K562 (cell line): ENCODE results near the gene AQP2. TPM values are rescaled to one million over a fixed set of nuclear protein-coding genes. Genes with fewer than 3 reads are reported as not detected.

Experiments
- ATAC-seq: fragments of 200-7000 bp; cut with Tn5 transposase; 3 replicates; pipeline ENCODE4 v1.9.1; 2020; ENCODE audit warnings: moderate library complexity
- BruUV-seq: library from RNA; stranded (reverse); fragments of 400-500 nt; replicated peaks from 2 replicates; lab custom pipeline; 2021; lab: Mats Ljungman, UMichigan
- CTCF ChIA-PET: fragments of 300-600 bp; formaldehyde crosslinking; extraction: SDS; loops from one replicate; lab custom pipeline; 2021; ENCODE audit warnings: low intra/inter-chr PET ratio; lab: Yijun Ruan, JAX
- POLR2A ChIA-PET: fragments of 300-600, 350-650 bp; sonication (Branson Sonifier 250); formaldehyde crosslinking; extraction: SDS; loops from one replicate; lab custom pipeline; 2021; ENCODE audit warnings: antibody characterized with exemption, inconsistent platforms; lab: Yijun Ruan, JAX
- DNase-seq, 4 experiments: peaks; one replicate each; pipeline versions ENCODE4 v3.0.0 to v3.0.0-alpha.2; 2011 to 2018; ENCODE audit warnings: low spot score in 3 of 4, mixed read lengths in 3 of 4; ENCODE audit errors: extremely low read depth in 1 of 4
- FAIRE-seq: peaks from 2 replicates; lab custom pipeline; 2011; peaks lifted over from hg19 to GRCh38; lab: Jason Lieb, UNC
- H2AFZ ChIP-seq: 2 replicates; pipeline ENCODE4 v1.6.0; 2011; ENCODE audit warnings: low read depth, low read length, control low read depth, inconsistent platforms
- H3K27ac ChIP-seq: fragments of 200-600 bp; 3 replicates; pipeline ENCODE4 v1.8.0; 2011; ENCODE audit warnings: low read depth, mild to moderate bottlenecking, control low read depth, inconsistent platforms, low read length, moderate library complexity, mixed read lengths; ENCODE audit errors: extremely low read depth
- H3K27me3 ChIP-seq, 2 experiments: fragments of 300-600 bp in 1 of 2; 2 replicates in 1 of 2; 3 replicates in 1 of 2; pipeline versions ENCODE4 v1.6.0 to v1.8.0; 2011; ENCODE audit warnings: inconsistent platforms in 2 of 2, low read length in 2 of 2, mild to moderate bottlenecking in 1 of 2, mixed read lengths in 1 of 2, moderate library complexity in 1 of 2; ENCODE audit not compliant: control insufficient read depth in 2 of 2, insufficient read depth in 2 of 2
- H3K36me3 ChIP-seq: fragments of 300-600 bp; 3 replicates; pipeline ENCODE4 v1.8.0; 2011; ENCODE audit warnings: mild to moderate bottlenecking, low read length, inconsistent platforms; ENCODE audit not compliant: control insufficient read depth, insufficient read depth
- H3K4me1 ChIP-seq, 2 experiments: fragments of 200-600 bp in 1 of 2; replicated peaks in 1 of 2; 2 replicates in 1 of 2; 3 replicates in 1 of 2; pipeline versions ENCODE4 v1.5.1 to v1.8.0; 2011; ENCODE audit warnings: inconsistent platforms in 2 of 2, low read length in 2 of 2, mild to moderate bottlenecking in 1 of 2, mixed read lengths in 1 of 2, moderate library complexity in 1 of 2; ENCODE audit not compliant: control insufficient read depth in 2 of 2, insufficient read depth in 2 of 2
- H3K4me2 ChIP-seq: 2 replicates; pipeline ENCODE4 v1.6.1; 2011; ENCODE audit warnings: low read length, control low read depth, inconsistent platforms, mixed read lengths; ENCODE audit not compliant: insufficient read depth
- H3K4me3 ChIP-seq: fragments of 200-600 bp; sonication (generic), shearing (Covaris generic); 2 replicates; pipeline ENCODE4 v1.5.1; 2016; ENCODE audit warnings: control low read depth, inconsistent platforms
- H3K79me2 ChIP-seq: fragments of 200-600 bp; 3 replicates; pipeline ENCODE4 v1.8.0; 2011; ENCODE audit warnings: low read length, inconsistent platforms; ENCODE audit not compliant: control insufficient read depth, insufficient read depth
- H3K9ac ChIP-seq, 2 experiments: 2 replicates each; pipeline versions ENCODE4 v1.6.0 to v1.6.1; 2011; ENCODE audit warnings: low read depth in 2 of 2, low read length in 2 of 2, control low read depth in 1 of 2, inconsistent platforms in 1 of 2, mild to moderate bottlenecking in 1 of 2, mixed read lengths in 1 of 2; ENCODE audit not compliant: insufficient read depth in 1 of 2
- H3K9me1 ChIP-seq: one replicate; pipeline ENCODE4 v1.6.0; 2011; ENCODE audit warnings: inconsistent platforms, mild to moderate bottlenecking, low read length, moderate library complexity; ENCODE audit not compliant: control insufficient read depth, insufficient read depth
- H3K9me3 ChIP-seq: replicated peaks from 2 replicates; pipeline ENCODE4 v1.5.1; 2011; ENCODE audit warnings: low read depth, low read length, inconsistent platforms; ENCODE audit not compliant: control insufficient read depth, insufficient read depth
- H4K20me1 ChIP-seq: replicated peaks from 2 replicates; pipeline ENCODE4 v1.6.1; 2011; ENCODE audit warnings: low read length, inconsistent platforms, mixed read lengths; ENCODE audit not compliant: control insufficient read depth, insufficient read depth
- SPI1 ChIP-seq: IDR thresholded peaks from 2 replicates; pipeline ENCODE4 v1.6.1; 2011; ENCODE audit warnings: low read depth, low read length, control low read depth, borderline replicate concordance
- ZBTB26 ChIP-seq: fragments of 450-650 bp; formaldehyde crosslinking; IDR thresholded peaks from 2 replicates; pipeline ENCODE4 v1.4.0; 2022; ENCODE audit warnings: missing genetic modification characterization
- ZBTB5 ChIP-seq: fragments of 450-650 bp; IDR thresholded peaks from 2 replicates; pipeline ENCODE4 v1.6.1; 2017; ENCODE audit warnings: antibody characterized with exemption
- WGBS: fragments of 100-300 bp; shearing (Covaris generic); methylation state at CpG from one replicate; pipeline ENCODE4 v1.1.6; 2016; ENCODE audit warnings: low coverage, mixed read lengths; ENCODE audit not compliant: insufficient coverage; ENCODE audit errors: missing lambda C conversion rate; 5-methylcytosine and 5-hydroxymethylcytosine counted together
- in situ Hi-C: fragments of 300-500 bp; cut with MboI; formaldehyde crosslinking; loops from 4 replicates; pipeline ENCODE4 v1.15.0; 2018; ENCODE audit warnings: inconsistent platforms, mixed read lengths
- intact Hi-C: fragments of 100-400 bp; cut with micrococcal nuclease; formaldehyde crosslinking; loops from 2 replicates; pipeline ENCODE4 v1.14.2; 2022
- polyA plus RNA-seq, 8 experiments: library from polyadenylated mRNA; depleted of rRNA in 4 of 8; stranded (reverse) in 5 of 8; unstranded in 3 of 8; fragments of >200 nt; fragmentation: Nextera tagmentation in 2 of 8; fragmentation: Illumina TruSeq in 1 of 8; extraction: Ambion mirVana in 2 of 8; extraction: Trizol in 1 of 8; gene quantifications; 2 replicates each; pipeline versions ENCODE4 v1.2.1 to v1.2.3, GENCODE V29; 2011 to 2014; ENCODE audit warnings: inconsistent platforms in 1 of 8, missing spikeins in 1 of 8
- total RNA-seq, 7 experiments: library from RNA; depleted of rRNA in 6 of 7; stranded (reverse); fragments of >200 nt in 6 of 7; fragmentation: Illumina TruSeq in 2 of 7; extraction: Trizol in 2 of 7; gene quantifications; 2 replicates each; pipeline versions ENCODE4 v1.2.1 to v1.2.3, GENCODE V29; 2011 to 2021; ENCODE audit warnings: low replicate concordance in 1 of 7
- TF ChIP-seq, protein P1 (sequence below): fragments of 250-450 bp; sonication (Bioruptor Pico); IDR thresholded peaks from 2 replicates; pipeline ENCODE4 v1.8.0; 2021; ENCODE audit warnings: moderate library complexity, mild to moderate bottlenecking, inconsistent platforms

Gene AQP2
- total and polyA plus RNA-seq, 9 of the 15 experiments (the other 6 are each of a cell fraction or from before 2014, with no cell fraction given) = not detected

DNA sequence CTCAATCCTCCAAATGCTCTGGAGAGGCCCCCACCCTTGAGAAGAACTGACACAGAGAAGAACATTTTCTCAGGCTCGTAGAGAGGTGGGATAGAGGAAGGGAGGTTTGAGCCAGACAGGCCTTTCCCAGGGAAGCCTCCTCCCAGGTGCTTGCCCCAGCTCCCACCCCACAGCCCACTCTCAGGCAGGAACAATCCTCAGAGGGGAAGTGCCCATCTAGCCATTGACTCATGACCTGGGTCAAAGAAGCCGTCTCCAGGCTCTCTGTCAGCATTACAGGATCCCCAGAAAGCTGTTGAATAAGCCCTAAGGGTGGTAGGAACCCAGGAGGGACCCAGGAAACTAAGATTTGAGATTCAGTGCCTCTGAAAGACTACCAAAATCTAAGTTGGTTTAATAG lies 26.0 kb downstream of the AQP2 start:
- peaks cover 10 to 42% of the 10 kb centered on the region in 2 experiments for H3K4me1 ChIP-seq
- no peak overlapping the region for H3K4me2 ChIP-seq

More for the DNA sequence above, 26.0 kb downstream of the AQP2 start:
- in situ Hi-C loops = no loop called here
- DNase-seq = no peak
- no peak overlapping the region for H2AFZ ChIP-seq
- ChIA-PET POLR2A (interaction anchor here (0.6 kb wide), 1 partner anchor 72 kb away, joined by 5 read pairs; no protein-coding TSS in a partner anchor), CTCF (no interaction called here)
- no peaks in the 10 kb centered on the region for H3K79me2 ChIP-seq
- no TSS peak for BruUV-seq
- no peak overlapping the region for H3K4me3 ChIP-seq
- TF ChIP-seq, protein P1, sequence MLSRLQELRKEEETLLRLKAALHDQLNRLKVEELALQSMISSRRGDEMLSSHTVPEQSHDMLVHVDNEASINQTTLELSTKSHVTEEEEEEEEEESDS (CRISPR knock-in tag) = no peak
- TF ChIP-seq ZBTB5 (no peak), SPI1 (0 out of 2 replicates have a peak, but pooled peaks have one; percentile 10), ZBTB26 (CRISPR knock-in tag) (no peak)
- TF ChIP-seq, all 486 proteins: peak for 1
- Histone ChIP-seq H4K20me1 (peaks cover 5% of the 10 kb centered on the region), H3K27ac (no peak overlapping the region), H3K36me3 (no peaks in the 10 kb centered on the region), H3K9me1 (no peaks in the 10 kb centered on the region), H3K9ac (no peak overlapping the region), H3K27me3 (peaks cover 4 to 27% of the 10 kb centered on the region in 2 experiments; a peak in 3 of 5 replicates), H3K9me3 (no peaks in the 10 kb centered on the region)
- ATAC-seq (no peak), FAIRE-seq (no peak)
- intact Hi-C loops = no loop called here
- 41% methylated on average over 2 of the region's 2 CpGs for WGBS
